HG03354 (cell line): ENCODE results near the gene CD300LB.
"Not testable (repeated sequence)": the region's sequence is repeated elsewhere in the genome, so short reads cannot be mapped to it uniquely, and the experiment has no call there.

ENCODE experiments used
- ATAC-seq: cut with Tn5 transposase; IDR thresholded peaks from one replicate; pipeline ENCODE4 v1.9.1; 2021; ENCODE audit warnings: mild to moderate bottlenecking; ENCODE audit not compliant: unreplicated experiment, poor library complexity, severe bottlenecking

Gene CD300LB

DNA sequence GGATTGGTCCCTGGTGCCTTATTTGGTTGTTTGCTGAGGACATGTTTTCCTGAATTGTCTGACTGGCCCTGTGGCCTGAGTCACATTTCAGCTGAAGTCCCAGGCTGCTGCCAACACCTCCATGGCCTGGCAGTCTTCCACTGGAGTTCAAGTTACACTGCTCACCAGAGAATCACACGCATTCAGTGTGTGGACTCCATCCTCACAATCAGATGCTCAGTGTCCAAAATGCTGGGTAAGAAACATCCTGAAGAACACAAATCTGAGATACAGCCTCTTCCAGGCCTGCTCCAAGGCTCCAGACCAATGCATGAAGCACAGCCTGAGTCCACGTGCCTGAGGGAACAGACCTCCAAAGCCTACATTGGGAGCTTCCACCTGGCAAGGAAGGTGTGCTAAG is 19.2 kb downstream of the CD300LB start:
- ATAC-seq = no peak

DNA sequence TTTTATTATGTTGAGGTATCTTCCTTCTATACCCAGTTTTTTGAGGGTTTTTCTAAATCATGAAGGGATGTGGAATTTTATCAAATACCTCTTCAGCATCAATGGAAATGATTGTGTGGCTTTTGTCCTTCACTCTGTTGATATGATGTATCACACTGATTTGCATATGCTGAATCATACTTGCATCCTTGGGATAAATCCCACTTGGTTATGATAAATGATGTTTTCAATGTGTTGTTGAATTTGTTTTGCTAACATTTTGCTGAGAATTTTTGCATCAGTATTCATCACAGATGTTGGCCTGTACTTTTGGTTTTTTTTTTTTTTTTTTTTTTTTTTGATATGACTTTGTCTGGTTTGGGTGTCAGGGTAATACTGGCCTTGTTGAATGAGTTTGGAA is 23.1 kb downstream of the CD300LB start:
- ATAC-seq = no peak

GRCh38 chr17:74503949-74504348 is 27.3 kb downstream of the CD300LB start:
- not testable (repeated sequence) for ATAC-seq

DNA sequence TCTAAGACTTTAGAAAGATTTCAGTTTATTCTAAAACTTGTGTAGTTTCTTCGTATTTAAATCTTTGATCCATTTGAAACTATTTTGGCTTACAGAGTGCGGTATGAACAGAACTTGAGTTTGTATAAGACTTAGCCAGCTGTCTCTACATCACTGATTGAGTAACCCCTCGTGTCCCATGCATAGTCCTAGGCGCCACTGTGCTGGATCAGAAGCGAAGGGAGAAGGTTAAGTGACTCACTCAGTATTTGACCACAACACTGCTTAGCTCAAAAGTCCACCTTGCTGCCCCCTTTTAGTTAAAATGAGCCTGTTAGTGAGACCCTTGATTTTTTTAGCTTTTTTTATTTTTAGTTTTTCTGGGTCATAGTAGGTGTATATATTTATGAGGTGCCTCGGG is 28.4 kb downstream of the CD300LB start:
- ATAC-seq = no peak

DNA sequence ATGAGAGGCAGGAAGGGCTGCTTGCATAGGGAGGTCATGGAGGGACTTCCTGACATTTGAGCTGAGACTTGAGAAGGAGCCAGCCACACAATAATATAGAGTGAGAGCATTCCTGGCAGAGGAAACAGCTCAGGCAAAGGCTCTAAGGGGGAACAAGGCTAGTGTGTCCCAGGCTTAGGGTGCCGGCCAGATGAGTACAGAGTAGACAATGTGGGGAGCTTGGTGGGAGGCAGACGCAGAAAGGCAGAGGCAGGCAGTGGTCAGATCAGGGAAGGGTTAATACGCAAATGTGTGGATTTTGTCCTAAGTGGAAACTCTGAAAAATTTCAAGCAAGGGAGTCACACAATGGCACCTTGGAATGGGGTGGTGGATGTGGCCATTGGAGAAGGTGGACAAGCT is 31.3 kb downstream of the CD300LB start:
- ATAC-seq = no peak

DNA sequence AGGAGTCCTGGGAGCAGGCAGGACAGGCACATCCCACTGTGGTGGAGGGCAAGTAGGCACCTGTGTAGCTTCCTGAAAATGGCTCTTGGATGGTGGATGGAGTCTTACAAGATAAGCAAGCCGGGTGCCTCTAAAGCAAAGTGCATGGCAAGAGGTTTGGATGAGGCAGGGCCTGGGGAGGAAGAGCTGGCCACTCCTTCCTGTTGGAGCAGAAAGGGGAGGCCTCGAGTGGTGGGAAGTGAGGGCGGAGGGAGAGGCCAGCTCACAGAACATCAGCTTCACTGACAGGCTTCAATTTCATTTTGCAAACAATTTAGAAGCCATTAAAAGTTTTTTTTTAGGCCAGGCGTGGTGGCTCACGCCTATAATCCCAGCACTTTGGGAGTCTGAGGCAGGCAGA is 33.8 kb downstream of the CD300LB start:
- ATAC-seq = no peak

- peak; percentile 57 for ATAC-seq
These were observed 37.9 kb downstream of the CD300LB start for GRCh38 chr17:74493331-74493833.

DNA sequence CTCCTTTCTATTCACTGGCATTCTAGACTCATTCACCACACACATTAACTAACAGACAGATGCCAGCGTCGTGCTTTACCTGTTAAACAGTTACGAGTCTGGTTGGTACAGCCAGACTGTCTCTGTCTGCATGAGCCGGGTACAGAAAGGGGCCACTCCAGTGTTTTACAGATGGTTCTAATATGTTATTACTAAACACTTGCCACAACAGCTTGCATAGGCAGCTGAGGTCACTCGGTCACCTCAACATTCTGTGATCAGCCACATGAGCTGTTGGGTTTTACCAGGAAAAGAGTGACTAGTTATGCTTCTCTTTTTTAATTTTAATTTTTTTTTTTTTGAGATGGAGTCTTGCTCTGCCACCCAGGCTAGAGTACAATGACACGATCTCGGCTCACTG is 39.6 kb downstream of the CD300LB start:
- no peak for ATAC-seq

- no peak for ATAC-seq
These were observed 40.6 kb downstream of the CD300LB start for GRCh38 chr17:74490716-74491115.

GRCh38 chr17:74488276-74488675 is 43.0 kb downstream of the CD300LB start:
- not testable (repeated sequence) for ATAC-seq

DNA sequence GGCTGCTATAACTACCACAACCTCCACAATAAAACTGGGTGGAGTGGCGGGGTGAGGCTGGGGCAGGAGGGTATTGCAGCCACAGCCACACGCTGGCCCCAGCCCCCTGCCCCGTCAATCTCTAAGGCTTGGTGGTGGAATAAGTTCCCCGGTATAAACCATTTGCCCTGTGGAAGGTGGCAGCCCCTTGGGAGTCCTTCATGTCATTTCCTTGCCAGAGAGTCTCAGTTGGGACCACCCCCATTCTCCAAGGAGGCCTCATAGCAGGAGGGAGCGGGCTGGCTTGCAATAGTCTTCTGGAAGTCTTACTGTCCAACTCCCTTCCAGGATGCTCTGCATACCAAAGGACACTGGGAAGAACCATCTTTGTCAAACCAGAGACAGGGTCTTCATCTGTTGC is 45.4 kb downstream of the CD300LB start:
- ATAC-seq = no peak

- ATAC-seq = no peak
These were observed 46.1 kb downstream of the CD300LB start for GRCh38 chr17:74485022-74485743.

GRCh38 chr17:74484066-74484465 is 47.2 kb downstream of the CD300LB start:
- no peak for ATAC-seq

DNA sequence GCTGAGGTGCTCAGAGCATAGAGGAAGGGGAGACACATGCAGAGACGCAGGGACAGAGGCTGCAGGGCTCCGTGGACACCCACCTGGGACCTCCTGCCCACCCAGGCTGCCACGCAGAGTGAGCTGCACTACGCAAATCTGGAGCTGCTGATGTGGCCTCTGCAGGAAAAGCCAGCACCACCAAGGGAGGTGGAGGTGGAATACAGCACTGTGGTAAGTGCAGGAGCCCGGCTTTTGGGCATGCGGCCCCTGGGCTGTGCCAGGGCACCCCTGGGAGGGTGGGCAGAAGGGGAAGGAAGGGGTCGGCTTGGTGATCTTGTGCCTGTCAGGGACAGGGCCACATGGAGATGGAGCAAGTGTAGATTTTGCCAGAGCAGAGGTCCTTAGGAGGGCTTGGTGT is 49.7 kb downstream of the CD300LB start:
- ATAC-seq = no peak

GRCh38 chr17:74480290-74480689 is 51.0 kb downstream of the CD300LB start:
- no peak for ATAC-seq

GRCh38 chr17:74478420-74479100 is 52.7 kb downstream of the CD300LB start:
- no peak for ATAC-seq

GRCh38 chr17:74477411-74477810 is 53.9 kb downstream of the CD300LB start:
- no peak for ATAC-seq

GRCh38 chr17:74475189-74475588 is 56.1 kb downstream of the CD300LB start:
- no peak for ATAC-seq

DNA sequence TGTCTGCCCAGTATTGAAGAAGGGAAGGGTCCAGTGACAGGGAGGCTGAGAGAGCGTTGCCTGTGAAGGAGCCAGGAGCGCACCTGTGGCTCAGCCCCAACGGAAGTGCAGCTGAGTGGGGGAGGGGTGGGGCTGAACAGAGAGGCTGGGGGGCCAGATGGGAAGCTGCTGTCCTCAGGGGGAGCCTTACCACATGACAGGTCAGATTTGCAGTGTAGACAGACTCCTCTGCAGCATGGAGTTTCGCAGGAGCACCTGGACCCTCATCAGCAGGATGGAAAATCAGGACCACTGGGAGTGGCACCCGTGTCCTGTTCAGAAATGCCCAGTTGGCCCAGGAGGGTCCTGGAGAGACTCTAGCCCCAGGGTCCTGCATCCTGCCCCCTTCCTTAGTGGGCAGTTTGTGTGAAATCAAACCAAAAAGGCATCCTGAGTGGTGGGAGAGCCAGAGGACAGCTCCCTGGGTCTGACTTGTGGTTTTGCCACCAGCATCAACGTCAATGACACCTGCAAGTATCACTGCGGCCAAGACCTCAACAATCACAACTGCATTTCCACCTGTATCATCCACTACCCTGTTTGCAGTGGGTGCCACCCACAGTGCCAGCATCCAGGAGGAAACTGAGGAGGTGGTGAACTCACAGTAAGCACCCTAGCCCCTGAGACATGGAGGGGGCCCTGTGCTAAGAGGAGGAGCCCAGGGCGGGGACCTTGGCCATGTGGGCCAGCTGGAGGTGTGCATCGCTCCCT is 57.1 kb downstream of the CD300LB start:
- ATAC-seq = no peak

DNA sequence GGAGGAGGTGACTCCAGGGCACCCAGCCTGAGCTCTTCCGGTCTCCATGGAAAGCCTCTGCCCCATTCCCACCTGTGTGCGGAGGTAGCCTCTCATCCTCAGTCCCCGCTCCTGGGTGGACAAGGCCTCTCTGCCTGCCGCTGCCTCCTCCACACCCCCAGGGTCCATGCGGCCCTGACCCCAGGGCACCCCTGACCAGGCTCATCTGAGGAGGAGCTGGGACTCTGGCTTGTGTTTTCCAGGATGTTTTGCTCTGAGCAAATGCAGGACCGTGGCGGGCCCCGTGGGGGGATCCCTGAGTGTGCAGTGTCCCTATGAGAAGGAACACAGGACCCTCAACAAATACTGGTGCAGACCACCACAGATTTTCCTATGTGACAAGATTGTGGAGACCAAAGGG is 58.0 kb downstream of the CD300LB start:
- ATAC-seq = no peak

- ATAC-seq = no peak
These were observed 58.4 kb downstream of the CD300LB start for GRCh38 chr17:74472890-74473289.
